NOMO-1 (cell line): Measurements from ENCODE around the gene CHMP1A.
A peak's percentile ranks its signal among the peaks of the same experiment; 100 is the strongest.

Source experiments
- DNase-seq, 2 experiments: peaks; one replicate each; lab custom pipeline; 2025; ENCODE audit not compliant: unreplicated experiment in 2 of 2; lab: John Stamatoyannopoulos, UW

Gene CHMP1A

GRCh38 chr16:89607937-89608740, 49.4 kb downstream of the CHMP1A start:
- DNase-seq = no peak

- no peak for DNase-seq
Measured at GRCh38 chr16:89607453-89607852, 50.1 kb downstream of the CHMP1A start.

- no peak for DNase-seq
Measured at GRCh38 chr16:89606006-89606405, 51.5 kb downstream of the CHMP1A start.

- no peak for DNase-seq
Measured at GRCh38 chr16:89605186-89605970, 52.1 kb downstream of the CHMP1A start.

- DNase-seq = no peak
Measured at GRCh38 chr16:89604764-89605163, 52.7 kb downstream of the CHMP1A start.

- no peak for DNase-seq
Measured at GRCh38 chr16:89602952-89603590, 54.4 kb downstream of the CHMP1A start.

- DNase-seq = peak; percentile 61 to 74
Measured at GRCh38 chr16:89602273-89602951, 55.1 kb downstream of the CHMP1A start.

GRCh38 chr16:89601906-89602272, 55.6 kb downstream of the CHMP1A start:
- DNase-seq = no peak

GRCh38 chr16:89600956-89601355, 56.6 kb downstream of the CHMP1A start:
- no peak for DNase-seq

- DNase-seq = no peak
Measured at GRCh38 chr16:89600427-89600826, 57.1 kb downstream of the CHMP1A start.

GRCh38 chr16:89599902-89600301, 57.6 kb downstream of the CHMP1A start:
- no peak for DNase-seq

GRCh38 chr16:89599451-89599858, 58.1 kb downstream of the CHMP1A start:
- no peak for DNase-seq

- DNase-seq = no peak
Measured at GRCh38 chr16:89598199-89598598, 59.3 kb downstream of the CHMP1A start.

GRCh38 chr16:89596957-89597649, 60.4 kb downstream of the CHMP1A start:
- no peak for DNase-seq

GRCh38 chr16:89596061-89596689, 61.3 kb downstream of the CHMP1A start:
- no peak for DNase-seq

GRCh38 chr16:89595330-89596060, 62.0 kb downstream of the CHMP1A start:
- no peak for DNase-seq
